ENCODE data around the gene GPR143.

The GPR143 gene

GRCh38 chrX:9767375-9767774, 1.7 kb upstream of the GPR143 start:
- DNase-seq = no peak

DNA sequence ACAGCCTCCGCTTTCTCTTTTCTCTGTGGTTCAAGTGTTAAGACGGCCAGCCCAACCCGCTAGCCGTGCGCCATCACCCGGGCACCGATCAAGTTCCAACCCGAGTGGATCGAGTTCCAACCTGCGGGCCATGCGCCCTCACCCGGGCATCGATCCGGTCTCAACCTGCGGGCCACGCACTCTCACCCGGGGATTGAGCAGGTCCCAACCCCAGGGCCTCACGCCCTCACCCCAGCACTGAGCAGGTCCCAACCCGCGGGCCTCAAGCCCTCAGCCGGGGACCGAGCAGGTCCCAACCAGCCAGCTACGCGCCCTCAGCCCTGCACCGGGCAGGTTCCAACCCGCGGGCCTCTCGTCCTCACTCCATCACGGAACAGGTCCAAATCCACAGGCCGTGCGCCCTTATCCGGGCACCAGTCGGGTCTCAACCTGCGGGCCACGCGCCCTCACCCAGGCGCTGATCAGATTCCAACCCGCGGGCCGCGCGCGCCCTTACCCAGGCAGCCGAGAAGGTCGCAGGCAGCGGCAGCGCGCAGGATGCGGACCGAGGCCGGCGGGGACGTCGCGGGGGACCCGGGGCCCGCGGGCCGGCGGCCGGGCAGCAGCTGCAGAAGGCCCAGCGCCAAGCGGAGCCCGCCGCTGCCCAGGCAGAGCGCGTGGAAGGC, 443 bp downstream of the GPR143 start:
- DNase-seq = no peak

- DNase-seq = no peak
These were observed 6.3 kb downstream of the GPR143 start for GRCh38 chrX:9759337-9759736.

DNA sequence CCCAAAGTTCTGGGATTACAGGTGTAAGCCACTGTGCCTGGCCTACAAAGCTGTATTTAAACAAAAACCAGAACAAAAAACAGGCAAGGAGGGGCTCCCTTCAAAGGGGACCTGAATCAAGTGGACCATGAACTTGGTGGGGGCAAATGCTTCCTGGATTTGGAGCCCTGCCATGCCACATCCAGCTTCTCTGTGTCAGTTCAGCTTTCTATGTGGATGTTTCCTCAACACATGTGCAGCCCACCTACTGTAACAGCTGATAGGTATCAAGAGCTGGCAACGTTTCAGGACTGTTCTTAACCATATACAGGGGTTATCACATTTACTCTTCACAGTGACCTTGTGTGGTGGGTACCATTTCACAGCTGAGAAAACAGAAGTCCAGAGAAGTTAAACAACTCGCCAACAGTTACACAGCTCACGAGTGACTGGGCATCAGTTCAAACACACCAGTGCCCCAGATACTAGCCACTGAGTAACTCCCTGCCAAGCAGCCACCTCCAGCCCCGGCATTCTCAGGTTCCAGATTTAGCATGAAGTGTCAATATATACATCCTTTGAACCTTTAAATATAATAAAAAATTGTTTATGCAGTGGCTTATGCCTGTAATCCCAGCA, 7.5 kb downstream of the GPR143 start:
- no peak for DNase-seq

- DNase-seq = no peak
These were observed 8.3 kb downstream of the GPR143 start for GRCh38 chrX:9757366-9757765.

DNA sequence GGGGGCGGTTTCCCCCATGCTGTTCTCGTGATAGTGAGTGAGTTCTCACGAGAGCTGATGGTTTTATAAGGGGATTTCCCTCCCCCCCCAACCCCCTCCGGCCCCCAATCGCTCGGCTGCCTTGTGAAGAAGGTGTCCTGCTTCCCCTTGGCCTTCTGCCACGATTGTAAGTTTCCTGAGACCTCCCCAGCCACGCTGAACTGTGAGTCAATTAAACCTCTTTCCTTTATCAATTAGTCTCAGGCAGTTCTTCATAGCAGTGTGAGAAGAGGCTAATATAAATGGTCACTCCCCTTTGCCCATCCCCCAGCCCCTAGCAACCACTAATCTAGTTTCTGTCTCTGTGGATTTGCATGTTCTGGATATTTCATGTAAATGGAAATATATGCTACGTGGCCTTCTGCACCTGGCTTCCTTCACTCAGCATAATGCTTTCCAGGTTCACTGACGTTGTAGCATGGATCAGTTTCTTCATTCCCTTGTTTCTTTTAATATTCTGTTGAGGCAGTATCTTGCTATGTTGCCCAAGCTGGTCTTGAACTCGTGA, 16.4 kb downstream of the GPR143 start:
- DNase-seq = no peak

- DNase-seq = no peak
These were observed 18.0 kb downstream of the GPR143 start for GRCh38 chrX:9747644-9748043.

- no peak for DNase-seq
These were observed 19.3 kb downstream of the GPR143 start for GRCh38 chrX:9746148-9746888.

DNA sequence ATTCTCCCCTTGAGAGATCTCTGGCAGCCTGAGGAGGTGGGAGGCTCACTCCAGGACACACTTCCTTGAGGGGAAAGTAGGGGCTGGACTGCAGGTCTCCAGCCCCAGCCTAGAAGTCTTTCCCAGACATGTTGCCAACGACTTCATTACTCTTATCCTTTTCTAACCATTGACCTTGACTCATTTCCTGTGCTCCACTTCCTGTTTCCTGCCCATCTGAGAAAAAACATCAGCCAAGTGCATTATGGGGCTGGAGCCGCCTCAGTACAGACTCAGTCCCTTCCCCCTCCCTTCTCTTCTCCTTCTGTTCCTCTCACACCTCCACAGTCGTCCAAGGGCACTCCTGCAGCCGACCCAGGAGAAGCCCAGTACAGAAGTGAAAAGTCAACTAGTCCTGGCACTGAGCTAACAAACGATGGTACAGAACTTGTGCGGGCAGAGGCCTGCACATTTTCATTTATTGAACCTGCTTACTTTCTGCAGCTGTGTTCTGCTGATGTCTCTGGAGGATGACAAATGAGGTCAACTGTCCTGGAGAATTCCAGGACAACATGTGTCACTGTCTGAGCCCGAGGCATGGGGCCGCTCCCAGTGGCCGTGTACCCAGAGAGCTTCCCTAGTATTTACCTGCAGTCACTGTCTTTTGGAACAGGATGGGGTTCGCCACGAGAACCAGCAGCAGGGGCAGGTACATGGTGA, 20.1 kb downstream of the GPR143 start:
- DNase-seq = no peak

DNA sequence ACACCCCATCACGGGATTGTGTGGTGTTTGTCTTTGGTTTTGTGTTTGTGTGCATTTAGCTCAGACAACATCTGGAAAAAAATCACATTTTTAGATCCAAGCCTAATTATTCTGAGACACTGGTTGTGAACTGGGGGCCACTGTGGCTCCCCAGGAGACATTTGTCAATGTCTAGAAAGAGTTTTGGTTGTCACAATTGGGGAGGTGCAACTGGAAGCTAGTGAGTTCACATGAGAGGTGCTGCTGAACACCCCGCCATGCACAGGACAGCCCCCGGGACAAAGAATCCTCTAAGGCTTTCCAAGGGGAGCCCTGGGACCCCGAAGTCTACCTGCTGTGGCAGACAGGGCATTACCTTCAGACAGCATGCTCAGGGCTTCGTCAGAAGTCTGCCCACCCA, 26.5 kb downstream of the GPR143 start:
- DNase-seq = no peak

DNA sequence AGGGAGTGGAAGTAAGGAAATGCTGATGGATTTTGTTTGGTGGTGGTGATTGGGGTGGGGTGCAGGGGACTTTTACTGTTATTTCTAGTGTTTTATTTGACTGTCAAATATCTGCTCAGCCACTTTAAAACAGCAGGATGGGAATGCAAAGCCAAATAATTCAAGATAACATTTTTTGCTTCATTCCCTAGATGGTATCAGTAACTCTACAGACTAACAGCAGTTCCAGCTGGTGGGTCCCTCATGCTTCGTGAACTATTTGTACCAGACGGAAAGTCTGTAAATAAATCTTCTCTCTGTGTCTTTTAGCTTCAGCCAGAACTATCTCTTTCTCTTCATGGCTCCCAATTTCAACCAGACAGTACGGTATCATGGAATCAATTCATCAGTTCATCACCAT, 27.5 kb downstream of the GPR143 start:
- DNase-seq = no peak

- no peak for DNase-seq
These were observed 28.3 kb downstream of the GPR143 start for GRCh38 chrX:9737363-9737762.

- DNase-seq = no peak
These were observed 34.9 kb downstream of the GPR143 start for GRCh38 chrX:9730752-9731151.

DNA sequence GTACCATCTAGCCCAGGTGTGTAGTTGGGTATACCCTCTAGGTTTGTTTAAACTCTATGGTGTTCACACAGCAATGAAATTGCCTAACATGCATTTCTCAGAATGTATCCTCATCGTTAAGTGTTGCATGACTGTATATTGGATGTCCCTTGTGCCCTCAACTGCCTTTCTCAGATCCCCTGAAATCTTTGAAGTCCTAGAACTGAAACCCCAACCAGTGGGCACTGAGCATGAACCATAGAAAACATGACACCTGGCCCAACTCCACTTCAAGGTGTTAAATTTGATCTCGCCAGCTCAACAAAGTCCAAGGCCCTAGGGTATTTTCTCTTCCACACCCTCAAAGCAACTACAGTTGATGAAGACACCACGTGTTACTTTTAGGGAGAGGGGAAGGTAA, 35.6 kb downstream of the GPR143 start:
- no peak for DNase-seq

GRCh38 chrX:9729171-9729885, 36.3 kb downstream of the GPR143 start:
- DNase-seq = no peak

DNA sequence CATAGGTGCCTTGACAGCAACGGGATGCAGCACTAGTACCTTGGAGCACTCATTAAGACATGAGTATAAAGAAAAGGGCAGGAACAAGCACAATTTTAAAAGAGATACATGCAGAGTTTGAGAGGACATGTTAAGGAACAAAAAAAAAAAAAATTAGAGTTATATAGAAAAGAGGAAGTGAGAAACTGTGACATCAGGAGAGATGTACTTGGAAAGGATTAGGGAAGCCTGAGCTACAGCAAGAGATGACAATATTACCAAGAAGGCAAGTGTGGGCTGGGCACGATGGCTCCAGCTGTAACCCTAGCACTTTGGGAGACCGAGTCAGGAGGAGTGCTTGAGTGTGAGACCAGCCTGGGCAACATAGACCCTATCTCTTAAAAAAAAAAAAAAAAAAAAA, 37.4 kb downstream of the GPR143 start:
- DNase-seq = no peak

DNA sequence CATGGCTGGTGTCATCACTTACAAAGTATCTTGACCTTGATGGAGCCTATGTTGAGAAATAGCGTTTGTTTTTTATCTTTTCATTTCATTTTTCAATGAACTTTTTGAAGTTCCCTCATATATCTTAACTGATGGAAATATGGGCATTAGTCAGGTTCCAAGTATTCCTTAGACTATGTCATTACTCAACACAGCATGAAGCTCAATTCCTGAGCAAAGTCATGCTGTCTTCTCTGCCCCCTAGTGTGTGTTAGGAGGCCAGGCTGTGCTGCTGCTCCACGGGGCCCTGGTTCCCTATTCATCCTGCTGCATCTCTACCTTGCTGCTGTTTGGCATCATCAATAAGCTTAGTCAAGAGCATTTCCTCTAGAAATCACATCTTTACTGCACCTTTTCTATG, 40.9 kb downstream of the GPR143 start:
- DNase-seq = no peak

- DNase-seq = no peak
These were observed 48.3 kb downstream of the GPR143 start for GRCh38 chrX:9717376-9717775.

GRCh38 chrX:9710332-9710731, 55.3 kb downstream of the GPR143 start:
- DNase-seq = no peak

GRCh38 chrX:9708923-9709553, 56.6 kb downstream of the GPR143 start:
- DNase-seq = no peak

DNA sequence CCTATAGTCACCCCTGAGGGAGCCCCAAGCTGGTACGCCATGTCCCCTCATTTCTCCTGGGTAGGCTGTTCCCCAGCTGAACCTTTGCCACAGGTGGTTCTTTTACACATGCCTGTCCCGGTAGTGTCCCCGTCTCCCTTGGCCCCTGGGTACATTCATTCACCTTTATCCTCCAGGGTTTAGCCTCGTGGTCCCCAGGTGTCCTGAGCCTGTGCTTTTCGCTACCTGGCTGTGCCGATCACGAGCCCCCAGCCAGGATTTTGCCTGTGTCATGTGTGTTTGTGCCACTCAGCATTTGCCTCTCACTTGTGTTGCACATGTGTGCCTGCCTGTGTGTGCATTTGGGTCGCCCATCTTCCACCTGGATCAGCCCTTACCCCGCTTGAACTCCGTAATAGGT, 57.6 kb downstream of the GPR143 start:
- no peak for DNase-seq
